ENCODE measurements around the gene PPAT.
"Not testable (repeated sequence)": the region's sequence is repeated elsewhere in the genome, so short reads cannot be mapped to it uniquely, and the experiment has no call there.

Gene PPAT

DNA sequence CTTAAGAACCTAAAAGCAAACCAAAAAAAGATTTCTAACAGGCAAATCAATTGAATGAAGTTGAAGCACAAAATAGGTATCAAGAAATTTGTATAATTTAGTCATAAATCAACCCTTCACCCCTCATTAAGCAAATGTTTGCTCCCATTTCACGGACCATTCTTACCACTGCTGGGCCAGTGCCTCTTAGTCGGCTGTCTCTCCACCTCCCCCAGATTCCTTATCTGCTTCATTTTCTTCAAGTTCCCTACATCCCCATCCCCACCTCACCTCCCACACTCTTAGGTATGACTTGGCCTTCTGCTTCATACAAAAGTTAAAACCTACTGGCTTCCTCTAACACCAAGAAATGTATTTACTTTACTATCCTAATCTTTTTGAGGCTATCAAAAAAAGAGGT lies 60.0 kb downstream of the PPAT start:
- no peak overlapping the region for H3K4me3 Mint-ChIP-seq
- no peak for DNase-seq
- no peak overlapping the region for H3K27ac Mint-ChIP-seq
- H3K4me1 Mint-ChIP-seq (ENCODE audit: low read depth): no peaks in the 10 kb centered on the region
- H3K9me3 Mint-ChIP-seq: no peaks in the 10 kb centered on the region
- H3K27me3 Mint-ChIP-seq: no peaks in the 10 kb centered on the region
- peaks cover 51% of the 10 kb centered on the region for H3K36me3 Mint-ChIP-seq (ENCODE audit: low read depth)

DNA sequence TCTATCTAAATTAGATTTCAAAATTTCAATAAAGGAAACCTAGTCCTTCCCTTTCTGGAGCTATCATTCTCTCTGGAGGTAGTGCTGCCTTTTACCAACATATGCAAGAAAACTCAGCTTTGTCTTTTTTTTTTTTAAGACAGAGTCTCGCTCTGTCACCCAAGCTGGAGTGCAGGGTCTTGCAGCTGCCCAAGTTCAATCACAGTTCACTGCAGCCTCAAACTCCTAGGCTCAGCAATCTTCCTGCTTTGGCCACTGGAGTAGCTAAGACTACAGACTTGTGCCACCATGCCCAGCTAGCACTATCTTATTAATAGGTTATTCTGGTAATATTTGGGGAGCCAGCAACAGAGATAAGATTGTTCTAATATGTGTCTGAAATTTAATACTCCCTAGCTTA lies 60.5 kb downstream of the PPAT start:
- Mint-ChIP-seq H3K27ac (no peak overlapping the region), H3K4me1 (ENCODE audit: low read depth) (no peaks in the 10 kb centered on the region), H3K27me3 (no peaks in the 10 kb centered on the region), H3K9me3 (no peaks in the 10 kb centered on the region), H3K4me3 (no peak overlapping the region), H3K36me3 (ENCODE audit: low read depth) (peaks cover 51% of the 10 kb centered on the region)
- DNase-seq: no peak

DNA sequence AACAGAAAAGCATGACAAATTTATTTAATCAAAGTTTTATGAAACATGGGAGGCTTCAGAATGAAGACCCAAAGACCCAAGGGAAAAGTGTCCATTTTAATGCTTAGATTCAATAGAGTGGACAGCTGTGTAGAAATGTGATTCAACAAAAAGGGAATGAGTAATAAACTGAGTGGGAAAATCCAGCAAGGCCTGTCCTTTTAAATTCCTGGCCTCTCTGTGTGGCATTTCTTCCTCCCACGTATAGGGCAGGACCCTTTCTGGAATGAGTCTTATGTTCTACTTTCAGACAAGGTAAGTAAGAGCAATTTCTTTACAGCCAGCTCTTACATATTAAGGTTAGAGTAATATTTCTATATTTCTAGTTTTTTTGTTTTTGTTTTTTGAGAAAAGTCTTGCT lies 62.6 kb downstream of the PPAT start:
- H3K27me3 Mint-ChIP-seq: no peaks in the 10 kb centered on the region
- H3K4me3 Mint-ChIP-seq: no peak overlapping the region
- H3K4me1 Mint-ChIP-seq (ENCODE audit: low read depth): no peaks in the 10 kb centered on the region
- DNase-seq: no peak
- H3K27ac Mint-ChIP-seq: no peak overlapping the region
- peaks cover 59% of the 10 kb centered on the region for H3K36me3 Mint-ChIP-seq (ENCODE audit: low read depth)
- no peaks in the 10 kb centered on the region for H3K9me3 Mint-ChIP-seq

DNA sequence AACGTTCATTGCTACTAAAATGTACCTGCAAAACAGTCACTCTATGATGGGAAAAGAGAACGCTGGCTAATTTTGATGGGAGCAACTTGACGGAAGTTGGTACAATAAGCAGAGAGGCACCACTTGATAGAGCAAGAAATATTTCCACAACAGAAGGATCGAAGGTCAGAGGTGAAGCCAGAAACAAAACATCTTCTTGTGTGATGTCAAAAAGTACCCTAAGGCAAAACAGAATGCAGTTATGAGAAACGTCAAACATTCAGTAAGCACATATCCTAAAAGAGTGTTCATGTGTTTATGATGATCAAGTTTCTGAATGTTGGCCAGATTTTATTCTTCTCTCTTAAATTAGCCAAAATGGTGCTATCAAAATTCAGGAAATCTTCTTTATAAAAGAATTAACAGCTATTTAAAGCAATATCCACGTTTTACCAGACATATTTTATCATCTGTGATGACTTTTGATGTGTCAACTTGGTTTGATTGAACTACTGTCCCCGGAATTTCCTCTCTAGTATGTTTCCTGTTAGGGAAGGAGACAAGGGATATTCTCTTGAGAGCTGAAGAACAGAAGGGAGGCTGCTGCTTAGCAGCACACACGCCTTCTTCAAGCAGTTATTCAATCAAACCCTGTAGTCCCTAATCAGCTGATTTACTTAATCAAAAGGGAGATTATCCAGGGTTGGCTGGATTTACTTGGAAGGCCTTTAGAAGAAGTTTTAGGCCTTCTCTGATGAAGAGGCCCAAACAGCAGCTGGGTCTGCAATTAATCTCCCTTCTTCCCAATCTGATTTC lies 63.8 kb downstream of the PPAT start:
- H3K27ac Mint-ChIP-seq: no peak overlapping the region
- H3K36me3 Mint-ChIP-seq (ENCODE audit: low read depth): peaks cover 54% of the 10 kb centered on the region
- H3K9me3 Mint-ChIP-seq: no peaks in the 10 kb centered on the region

DNA sequence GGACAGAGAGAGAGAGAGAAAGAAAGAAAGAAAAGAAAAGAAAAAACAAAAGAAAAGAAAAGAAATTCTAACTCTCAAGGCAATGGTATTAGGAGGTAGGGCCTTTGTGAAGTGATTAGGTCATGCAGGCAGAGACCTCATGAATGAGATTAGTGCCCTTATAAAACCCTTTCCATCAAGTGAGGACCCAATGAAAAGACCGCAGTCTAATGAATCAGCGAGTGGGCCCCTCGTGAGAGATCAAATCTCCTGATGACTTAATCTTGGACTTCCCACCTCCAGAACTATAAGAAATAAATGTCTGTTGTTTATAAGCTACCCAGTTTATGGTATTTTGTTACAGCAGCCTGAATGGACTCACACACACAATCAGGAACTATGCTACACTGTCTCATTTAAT lies 65.0 kb downstream of the PPAT start:
- H3K4me1 Mint-ChIP-seq (ENCODE audit: low read depth): peaks cover 1% of the 10 kb centered on the region
- no peak for DNase-seq
- H3K27me3 Mint-ChIP-seq: no peaks in the 10 kb centered on the region
- H3K36me3 Mint-ChIP-seq (ENCODE audit: low read depth): peaks cover 52% of the 10 kb centered on the region
- no peak overlapping the region for H3K4me3 Mint-ChIP-seq
- H3K9me3 Mint-ChIP-seq: no peaks in the 10 kb centered on the region
- no peak overlapping the region for H3K27ac Mint-ChIP-seq

More for the DNA sequence above, 63.8 kb downstream of the PPAT start:
- Mint-ChIP-seq H3K4me3 (no peak overlapping the region), H3K4me1 (ENCODE audit: low read depth) (no peaks in the 10 kb centered on the region), H3K27me3 (no peaks in the 10 kb centered on the region)
- DNase-seq: no peak

DNA sequence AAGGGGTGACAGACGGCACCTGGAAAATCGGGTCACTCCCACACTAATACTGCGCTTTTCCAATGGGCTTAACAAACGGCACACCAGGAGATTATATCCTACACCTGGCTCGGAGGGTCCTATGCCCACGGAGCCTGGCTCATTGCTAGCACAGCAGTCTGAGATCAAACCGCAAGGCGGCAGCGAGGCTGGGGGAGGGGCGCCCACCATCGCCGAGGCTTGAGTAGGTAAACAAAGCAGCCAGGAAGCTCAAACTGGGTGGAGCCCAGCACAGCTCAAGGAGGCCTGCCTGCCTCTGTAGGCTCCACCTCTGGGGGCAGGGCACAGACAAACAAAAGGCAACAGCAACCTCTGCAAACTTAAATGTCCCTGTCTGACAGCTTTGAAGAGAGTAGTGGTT lies 72.4 kb downstream of the PPAT start:
- H3K4me3 Mint-ChIP-seq; H3K4me1 Mint-ChIP-seq (ENCODE audit: low read depth): not testable (repeated sequence)
- peaks cover 50% of the 10 kb centered on the region for H3K36me3 Mint-ChIP-seq (ENCODE audit: low read depth)

DNA sequence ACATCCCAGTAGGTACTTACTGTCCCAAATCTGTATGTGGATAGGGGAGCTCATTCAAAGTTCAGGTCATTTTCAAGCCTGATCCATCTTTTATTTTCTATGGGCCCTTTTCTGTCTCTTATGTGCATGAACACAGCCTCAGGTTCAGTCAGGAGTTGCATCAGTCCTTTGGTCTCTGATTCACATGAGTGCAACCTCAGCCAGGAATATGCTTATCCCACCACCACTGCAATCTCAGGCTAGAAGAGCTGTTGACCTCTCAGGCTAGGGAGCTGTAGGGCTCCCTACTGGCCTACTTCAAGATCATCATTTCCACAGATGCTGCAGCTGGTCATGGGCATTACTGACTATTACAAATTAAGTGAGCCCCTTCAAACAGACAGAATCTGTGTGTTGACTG lies 75.3 kb downstream of the PPAT start:
- no peak overlapping the region for H3K4me3 Mint-ChIP-seq
- no peaks in the 10 kb centered on the region for H3K27me3 Mint-ChIP-seq
- no peak overlapping the region for H3K27ac Mint-ChIP-seq
- H3K36me3 Mint-ChIP-seq (ENCODE audit: low read depth): peaks cover 43% of the 10 kb centered on the region
- H3K4me1 Mint-ChIP-seq (ENCODE audit: low read depth): no peaks in the 10 kb centered on the region
- DNase-seq: no peak
- H3K9me3 Mint-ChIP-seq: no peaks in the 10 kb centered on the region

More for the DNA sequence above, 72.4 kb downstream of the PPAT start:
- not testable (repeated sequence) for H3K9me3 Mint-ChIP-seq, H3K27me3 Mint-ChIP-seq, DNase-seq, H3K27ac Mint-ChIP-seq

DNA sequence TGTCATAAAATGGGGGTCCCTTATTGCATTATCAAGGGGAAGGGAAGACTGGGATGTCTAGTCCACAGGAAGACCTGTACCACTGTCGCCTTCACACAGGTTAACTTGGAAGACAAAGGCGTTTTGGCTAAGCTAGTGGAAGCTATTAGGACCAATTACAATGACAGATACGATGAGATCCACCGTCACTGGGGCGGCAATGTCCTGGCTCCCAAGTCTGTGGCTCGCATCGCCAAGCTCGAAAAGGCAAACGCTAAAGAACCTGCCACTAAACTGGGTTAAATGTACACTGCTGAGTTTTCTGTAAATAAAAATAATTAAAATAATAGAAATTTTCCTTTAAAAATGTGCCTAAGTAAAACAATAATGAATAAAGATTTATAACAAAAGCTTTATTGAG lies 78.8 kb downstream of the PPAT start:
- no peaks in the 10 kb centered on the region for H3K9me3 Mint-ChIP-seq
- H3K4me3 Mint-ChIP-seq: no peak overlapping the region
- no peaks in the 10 kb centered on the region for H3K4me1 Mint-ChIP-seq (ENCODE audit: low read depth)
- no peak overlapping the region for H3K27ac Mint-ChIP-seq
- no peak for DNase-seq
- no peaks in the 10 kb centered on the region for H3K27me3 Mint-ChIP-seq
- peaks cover 35% of the 10 kb centered on the region for H3K36me3 Mint-ChIP-seq (ENCODE audit: low read depth)

DNA sequence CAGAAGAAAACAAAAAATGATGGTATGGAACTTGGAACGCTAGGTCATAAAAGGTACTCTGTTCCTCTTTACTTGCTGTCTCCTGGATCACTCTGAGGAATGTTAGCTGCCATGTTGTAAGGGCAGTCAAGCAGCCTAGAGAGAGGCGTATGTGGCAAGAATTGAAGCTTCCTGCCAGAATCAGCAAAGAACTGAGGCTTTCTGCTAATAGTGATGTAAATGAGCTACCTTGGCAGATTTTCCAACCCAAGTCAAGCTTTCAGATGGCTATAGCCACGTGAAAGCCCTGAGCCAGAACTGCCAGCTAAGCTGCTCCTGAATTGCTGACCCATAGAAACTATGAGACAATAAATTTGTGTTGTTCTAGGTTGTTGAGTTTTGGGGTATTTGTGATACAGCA lies 86.8 kb downstream of the PPAT start:
- Mint-ChIP-seq H3K27me3 (no peaks in the 10 kb centered on the region), H3K27ac (no peak overlapping the region), H3K9me3 (no peaks in the 10 kb centered on the region), H3K36me3 (ENCODE audit: low read depth) (peaks cover 47% of the 10 kb centered on the region), H3K4me1 (ENCODE audit: low read depth) (peaks cover 5% of the 10 kb centered on the region), H3K4me3 (no peak overlapping the region)
- no peak for DNase-seq

DNA sequence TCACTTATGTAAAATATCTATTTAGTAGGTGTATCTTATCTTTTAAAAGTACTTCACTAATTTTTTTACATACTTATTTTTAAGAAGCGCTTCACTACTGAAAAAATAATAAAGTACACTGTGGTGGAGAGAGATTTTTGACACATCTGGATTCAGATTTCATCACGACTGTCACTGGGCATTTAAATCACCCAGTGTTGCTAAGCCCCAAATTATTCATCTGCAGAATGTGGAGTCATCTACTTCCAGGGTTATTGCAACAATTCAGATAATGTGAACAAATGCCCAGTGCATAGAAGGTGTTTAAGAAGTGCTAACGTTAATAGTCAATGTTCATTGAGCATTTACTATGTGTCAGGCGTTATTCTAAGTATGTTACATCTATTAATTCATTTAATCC lies 90.0 kb downstream of the PPAT start:
- peaks cover 42% of the 10 kb centered on the region for H3K36me3 Mint-ChIP-seq (ENCODE audit: low read depth)
- H3K4me1 Mint-ChIP-seq (ENCODE audit: low read depth): peaks cover 7% of the 10 kb centered on the region
- no peak for DNase-seq
- H3K9me3 Mint-ChIP-seq: no peaks in the 10 kb centered on the region
- no peaks in the 10 kb centered on the region for H3K27me3 Mint-ChIP-seq
- H3K4me3 Mint-ChIP-seq: no peak overlapping the region
- H3K27ac Mint-ChIP-seq: no peak overlapping the region

All from activated T-cell treated with anti-CD3 and anti-CD28 coated beads, Interleukin-2, amount 50 U/mL, for 24 hours (primary cell).